ENCODE data around the gene SCAF8. TPM values are rescaled to one million over a fixed set of nuclear protein-coding genes. Genes with fewer than 3 reads are reported as not detected.

The SCAF8 gene
- total and polyA plus RNA-seq, 9 of the 15 experiments (the other 6 are each of a cell fraction or from before 2014, with no cell fraction given) = 10.5 to 46.6 (median 23.2) TPM

GRCh38 chr6:154758125-154758524 is 24.9 kb downstream of the SCAF8 start:
- BruUV-seq (replicated peaks) = no TSS peak
- CTCF ChIA-PET (ENCODE audit: low intra/inter-chr PET ratio) = no interaction called here
- POLR2A ChIA-PET = no interaction called here

More at GRCh38 chr6:154758125-154758524, 24.9 kb downstream of the SCAF8 start:
- TF ChIP-seq CXXC5 (CRISPR knock-in tag; IDR thresholded peaks at IDR 0.05) (no peak), ZNF609 (CRISPR knock-in tag; IDR thresholded peaks at IDR 0.05; ENCODE audit: borderline replicate concordance) (no peak), SFPQ (IDR thresholded peaks at IDR 0.05; ENCODE audit: low read depth, low read length) (no peak), ATF2 (CRISPR knock-in tag; IDR thresholded peaks at IDR 0.05) (no peak), HNRNPUL1 (IDR thresholded peaks at IDR 0.05; ENCODE audit: low read length) (no peak), RNF219 (CRISPR knock-in tag; IDR thresholded peaks at IDR 0.05) (no peak)
- WGBS (ENCODE audit: insufficient coverage, low coverage, missing lambda C conversion rate) = 88% methylated on average over 6 of the region's 6 CpGs
- FAIRE-seq (no peak), DNase-seq (ENCODE audit: extremely low read depth in 1 of 4, low spot score in 3 of 4) (no peak), ATAC-seq (no peak)
- Histone ChIP-seq H3K27me3 (ENCODE audit: control insufficient read depth in 2 of 2, insufficient read depth in 2 of 2, low read length in 2 of 2) (no peaks in the 10 kb centered on the region), H3K36me3 (ENCODE audit: control insufficient read depth, insufficient read depth, low read length) (peaks cover 17% of the 10 kb centered on the region; the same call in 2 of the 3 replicates), H2AFZ (ENCODE audit: low read depth, low read length) (no peak overlapping the region), H3K79me2 (ENCODE audit: control insufficient read depth, insufficient read depth, low read length) (peaks cover 99% of the 10 kb centered on the region), H3K4me1 (replicated peaks in 1 of 2; ENCODE audit: control insufficient read depth in 2 of 2, insufficient read depth in 2 of 2, low read length in 2 of 2) (peaks cover 3 to 9% of the 10 kb centered on the region in 2 experiments; a peak in 2 of 5 replicates), H3K9me3 (replicated peaks; ENCODE audit: control insufficient read depth, insufficient read depth, low read depth, low read length) (no peaks in the 10 kb centered on the region), H4K20me1 (replicated peaks; ENCODE audit: control insufficient read depth, insufficient read depth, low read length) (peaks cover 16% of the 10 kb centered on the region; the same call in 1 of the 2 replicates), H3K4me2 (ENCODE audit: insufficient read depth, low read length) (no peak overlapping the region), H3K4me3 (no peak overlapping the region), H3K9me1 (ENCODE audit: control insufficient read depth, insufficient read depth, low read length) (no peaks in the 10 kb centered on the region), H3K27ac (ENCODE audit: extremely low read depth, low read depth, low read length) (no peak overlapping the region), H3K9ac (ENCODE audit: insufficient read depth in 1 of 2, low read depth in 2 of 2, low read length in 2 of 2) (no peak overlapping the region)
- intact Hi-C loops (cut with micrococcal nuclease) = no loop called here
- in situ Hi-C loops (cut with MboI) = no loop called here

Data from K562 (cell line).